GM12878 (cell line): ENCODE measurements around the gene RAMP1. TPM values are rescaled to one million over a fixed set of nuclear protein-coding genes. Genes with fewer than 3 reads are reported as not detected.

Experiments used
- ATAC-seq: fragments of 200-7000 bp; cut with Tn5 transposase; 3 replicates; pipeline ENCODE4 v1.9.1; 2020; ENCODE audit warnings: mild to moderate bottlenecking, moderate library complexity
- BruUV-seq: library from RNA; stranded (reverse); fragments of 400-500 nt; replicated peaks from 2 replicates; lab custom pipeline; 2021; lab: Mats Ljungman, UMichigan
- CTCF ChIA-PET: fragments of 300-600 bp; sonication (Branson Sonifier 250); formaldehyde crosslinking; extraction: SDS; loops from one replicate; lab custom pipeline; 2021; ENCODE audit warnings: inconsistent platforms; lab: Yijun Ruan, JAX
- POLR2A ChIA-PET: fragments of 350-600 bp; formaldehyde crosslinking; extraction: SDS; loops from one replicate; lab custom pipeline; 2021; ENCODE audit warnings: inconsistent platforms; lab: Charles Lee
- RAD21 ChIA-PET: fragments of 300-600 bp; sonication (Branson Sonifier 250); formaldehyde crosslinking; loops from one replicate; lab custom pipeline; 2023; ENCODE audit warnings: antibody characterized with exemption; ENCODE audit not compliant: unreplicated experiment; lab: Charles Lee
- SMC1A ChIA-PET: fragments of 300-600 bp; sonication (Branson Sonifier 250); formaldehyde crosslinking; loops from one replicate; lab custom pipeline; 2023; ENCODE audit not compliant: unreplicated experiment, uncharacterized antibody; lab: Charles Lee
- DNase-seq: peaks from one replicate; pipeline ENCODE4 v3.0.0-alpha.2; 2011; ENCODE audit warnings: low read depth, low spot score
- FAIRE-seq: peaks from 3 replicates; lab custom pipeline; 2011; peaks lifted over from hg19 to GRCh38; lab: Jason Lieb, UNC
- H2AFZ ChIP-seq: 2 replicates; pipeline ENCODE4 v1.6.0; 2011; ENCODE audit warnings: low read depth, low read length, control low read depth; ENCODE audit not compliant: control insufficient read depth
- H3K27ac ChIP-seq: 2 replicates; pipeline ENCODE4 v1.5.1; 2011; ENCODE audit warnings: control low read depth; ENCODE audit not compliant: control insufficient read depth, insufficient read depth
- H3K27me3 ChIP-seq, 2 experiments: replicated peaks in 1 of 2; 2 replicates each; pipeline versions ENCODE4 v1.6.0 to v1.6.1; 2011; ENCODE audit warnings: low read length in 1 of 2; ENCODE audit not compliant: control insufficient read depth in 2 of 2, insufficient read depth in 2 of 2
- H3K36me3 ChIP-seq, 2 experiments: 2 replicates each; pipeline ENCODE4 v1.5.1; 2011; ENCODE audit warnings: low read length in 1 of 2; ENCODE audit not compliant: control insufficient read depth in 2 of 2, insufficient read depth in 2 of 2
- H3K4me1 ChIP-seq: 2 replicates; pipeline ENCODE4 v1.6.1; 2011; ENCODE audit warnings: mild to moderate bottlenecking, low read length, moderate library complexity, mixed read lengths; ENCODE audit not compliant: control insufficient read depth, insufficient read depth
- H3K4me2 ChIP-seq: 2 replicates; pipeline ENCODE4 v1.6.0; 2011; ENCODE audit warnings: control low read depth; ENCODE audit not compliant: control insufficient read depth, insufficient read depth
- H3K4me3 ChIP-seq: fragments of 200-600 bp; sonication (generic); 2 replicates; pipeline ENCODE4 v1.5.1; 2016
- H3K79me2 ChIP-seq: 2 replicates; pipeline ENCODE4 v1.6.0; 2011; ENCODE audit warnings: low read length; ENCODE audit not compliant: control insufficient read depth, insufficient read depth
- H3K9ac ChIP-seq: 2 replicates; pipeline ENCODE4 v1.8.0; 2011; ENCODE audit warnings: low read length, control low read depth, mixed read lengths; ENCODE audit not compliant: control insufficient read depth, insufficient read depth
- H3K9me3 ChIP-seq: replicated peaks from 3 replicates; pipeline ENCODE4 v1.5.1; 2011; ENCODE audit warnings: mild to moderate bottlenecking, low read length; ENCODE audit not compliant: control insufficient read depth, insufficient read depth
- H4K20me1 ChIP-seq: 2 replicates; pipeline ENCODE4 v1.6.0; 2011; ENCODE audit not compliant: control insufficient read depth, insufficient read depth
- CTCF ChIP-seq, 3 experiments: IDR thresholded peaks in 2 of 3; conservative IDR thresholded peaks in 1 of 3; 2 replicates each; pipeline ENCODE4 v1.5.1; 2011; ENCODE audit warnings: low read depth in 3 of 3, low read length in 3 of 3, mild to moderate bottlenecking in 3 of 3, control low read depth in 2 of 3, moderate library complexity in 2 of 3, inconsistent platforms in 1 of 3, mixed read lengths in 1 of 3; ENCODE audit not compliant: control insufficient read depth in 2 of 3, insufficient read depth in 1 of 3; ENCODE audit errors: extremely low read depth in 1 of 3
- FOS ChIP-seq: IDR thresholded peaks from 3 replicates; pipeline ENCODE4 v1.6.1; 2011; ENCODE audit warnings: borderline replicate concordance; ENCODE audit not compliant: insufficient read length; ENCODE audit errors: extremely low read depth
- GATAD2B ChIP-seq: fragments of 450-650 bp; conservative IDR thresholded peaks from 2 replicates; pipeline ENCODE4 v1.6.1; 2017; ENCODE audit warnings: low read depth, mild to moderate bottlenecking, moderate library complexity
- HCFC1 ChIP-seq: fragments of 150-350 bp; IDR thresholded peaks from 2 replicates; pipeline ENCODE4 v1.6.1; 2014; ENCODE audit warnings: low read length
- HDGF ChIP-seq: fragments of 450-650 bp; IDR thresholded peaks from 2 replicates; pipeline ENCODE4 v1.6.1; 2016; ENCODE audit warnings: antibody characterized with exemption
- IKZF2 ChIP-seq, 2 experiments: fragments of 450-650 bp; IDR thresholded peaks; 2 replicates each; pipeline ENCODE4 v1.6.1; 2017; ENCODE audit warnings: mild to moderate bottlenecking in 2 of 2, moderate library complexity in 2 of 2
- LARP7 ChIP-seq: fragments of 450-650 bp; IDR thresholded peaks from 2 replicates; pipeline ENCODE4 v1.6.1; 2017; ENCODE audit warnings: mild to moderate bottlenecking
- RBBP5 ChIP-seq: fragments of 200-600 bp; sonication (generic); conservative IDR thresholded peaks from 2 replicates; pipeline ENCODE4 v1.6.1; 2016
- RCOR1 ChIP-seq: conservative IDR thresholded peaks from 2 replicates; pipeline ENCODE4 v1.6.1; 2012; ENCODE audit warnings: low read depth, low read length, improper control_type of control experiment
- SMAD1 ChIP-seq: fragments of 450-650 bp; IDR thresholded peaks from 2 replicates; pipeline ENCODE4 v1.6.1; 2018; ENCODE audit warnings: mild to moderate bottlenecking, low read depth; ENCODE audit not compliant: partially characterized antibody
- SMARCA5 ChIP-seq: fragments of 450-650 bp; IDR thresholded peaks from 2 replicates; pipeline ENCODE4 v1.6.1; 2017; ENCODE audit warnings: mild to moderate bottlenecking
- SMC3 ChIP-seq: IDR thresholded peaks from 2 replicates; pipeline ENCODE4 v1.6.1; 2011; ENCODE audit warnings: low read length, improper control_type of control experiment, borderline replicate concordance
- TCF3 ChIP-seq: IDR thresholded peaks from 2 replicates; pipeline ENCODE4 v1.6.1; 2012; ENCODE audit warnings: low read depth, mild to moderate bottlenecking, low read length, borderline replicate concordance; ENCODE audit not compliant: insufficient read depth
- YY1 ChIP-seq: IDR thresholded peaks from 2 replicates; pipeline ENCODE4 v1.6.1; 2011; ENCODE audit warnings: low read depth, mild to moderate bottlenecking, low read length
- WGBS: methylation state at CpG from one replicate; pipeline ENCODE4 v1.1.6; 2016; ENCODE audit warnings: low lambda C conversion rate; ENCODE audit not compliant: insufficient replicate concordance, insufficient coverage; ENCODE audit errors: missing lambda C conversion rate; 5-methylcytosine and 5-hydroxymethylcytosine counted together
- in situ Hi-C: fragments of 300-500 bp; cut with MboI; formaldehyde crosslinking; loops from 9 replicates; pipeline ENCODE4 v1.14.3; 2018; ENCODE audit warnings: mixed read lengths
- intact Hi-C: fragments of 100-400 bp; cut with micrococcal nuclease; formaldehyde crosslinking; loops from one replicate; pipeline ENCODE4 v1.14.2; 2022; ENCODE audit not compliant: unreplicated experiment
- polyA plus RNA-seq, 11 experiments: library from polyadenylated mRNA; depleted of rRNA in 4 of 11; unstranded in 6 of 11; stranded (reverse) in 5 of 11; fragments of >200 nt; fragmentation: Nextera tagmentation in 4 of 11; fragmentation: Illumina TruSeq in 1 of 11; extraction: Ambion mirVana in 4 of 11; extraction: Trizol in 1 of 11; gene quantifications; 1 replicate in 1 of 11; 2 replicates in 10 of 11; pipeline versions ENCODE4 v1.2.1 to v1.2.3, GENCODE V29; 2011 to 2016; ENCODE audit warnings: inconsistent platforms in 2 of 11, missing spikeins in 2 of 11, low read depth in 1 of 11
- total RNA-seq, 4 experiments: library from RNA; depleted of rRNA in 3 of 4; stranded (reverse); fragments of >200 nt in 3 of 4; fragmentation: Illumina TruSeq in 1 of 4; extraction: Trizol in 1 of 4; gene quantifications; 2 replicates each; pipeline versions ENCODE4 v1.2.1 to v1.2.3, GENCODE V29; 2013 to 2021
- TF ChIP-seq, protein P1 (sequence below): fragments of 450-650 bp; IDR thresholded peaks from 2 replicates; pipeline ENCODE4 v1.6.1; 2017; ENCODE audit warnings: mild to moderate bottlenecking, moderate library complexity

The RAMP1 gene
- total and polyA plus RNA-seq, 10 of the 15 experiments (the other 5 are each of a cell fraction or from before 2014, with no cell fraction given), result 0.11 to 0.19 (median 0.12) TPM; not detected in 7

DNA sequence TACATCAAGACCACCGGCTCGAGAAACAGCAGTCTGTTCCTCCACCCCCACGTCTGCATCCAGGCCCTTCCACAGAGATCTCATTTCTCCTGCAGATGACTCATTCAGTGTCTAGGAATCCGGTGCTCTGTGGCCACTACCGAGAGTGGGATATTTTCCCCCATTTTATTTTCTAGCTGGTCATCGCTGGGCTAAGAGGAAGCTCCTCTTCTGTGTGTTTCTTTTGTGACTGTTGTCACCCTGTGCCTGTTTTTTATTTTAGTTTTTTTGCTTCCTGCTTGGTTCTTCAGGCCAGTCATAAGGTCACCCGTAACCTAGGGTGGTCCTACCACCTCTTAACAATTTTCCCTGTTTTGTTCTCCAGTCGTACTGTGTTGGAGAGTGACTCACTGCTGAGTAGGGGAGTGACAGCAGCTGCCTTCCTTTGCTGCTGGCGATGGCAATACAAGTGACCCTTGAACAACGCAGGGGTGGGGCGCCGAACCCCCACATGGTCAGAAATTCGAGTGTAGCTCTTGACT lies 6.7 kb downstream of the RAMP1 start:
- H2AFZ ChIP-seq, result no peak overlapping the region
- TF ChIP-seq HDGF, result no peak
- TF ChIP-seq SMARCA5, result no peak
- no peak for TF ChIP-seq HCFC1
- no peak for TF ChIP-seq FOS
- TF ChIP-seq IKZF2 (IDR thresholded peaks at IDR 0.05), result no peak
- no peak for TF ChIP-seq RCOR1
- no peak for TF ChIP-seq TCF3
- no peak for TF ChIP-seq CTCF (IDR thresholded peaks at IDR 0.05 in 2 of 3, conservative IDR thresholded peaks at IDR 0.05 in 1 of 3; ENCODE audit: control insufficient read depth in 2 of 3, extremely low read depth in 1 of 3, insufficient read depth in 1 of 3, low read depth in 3 of 3, low read length in 3 of 3)
- no peak for TF ChIP-seq GATAD2B
- no peak for TF ChIP-seq LARP7
- no peak for TF ChIP-seq YY1
- TF ChIP-seq SMAD1, result no peak
- TF ChIP-seq, protein P1, sequence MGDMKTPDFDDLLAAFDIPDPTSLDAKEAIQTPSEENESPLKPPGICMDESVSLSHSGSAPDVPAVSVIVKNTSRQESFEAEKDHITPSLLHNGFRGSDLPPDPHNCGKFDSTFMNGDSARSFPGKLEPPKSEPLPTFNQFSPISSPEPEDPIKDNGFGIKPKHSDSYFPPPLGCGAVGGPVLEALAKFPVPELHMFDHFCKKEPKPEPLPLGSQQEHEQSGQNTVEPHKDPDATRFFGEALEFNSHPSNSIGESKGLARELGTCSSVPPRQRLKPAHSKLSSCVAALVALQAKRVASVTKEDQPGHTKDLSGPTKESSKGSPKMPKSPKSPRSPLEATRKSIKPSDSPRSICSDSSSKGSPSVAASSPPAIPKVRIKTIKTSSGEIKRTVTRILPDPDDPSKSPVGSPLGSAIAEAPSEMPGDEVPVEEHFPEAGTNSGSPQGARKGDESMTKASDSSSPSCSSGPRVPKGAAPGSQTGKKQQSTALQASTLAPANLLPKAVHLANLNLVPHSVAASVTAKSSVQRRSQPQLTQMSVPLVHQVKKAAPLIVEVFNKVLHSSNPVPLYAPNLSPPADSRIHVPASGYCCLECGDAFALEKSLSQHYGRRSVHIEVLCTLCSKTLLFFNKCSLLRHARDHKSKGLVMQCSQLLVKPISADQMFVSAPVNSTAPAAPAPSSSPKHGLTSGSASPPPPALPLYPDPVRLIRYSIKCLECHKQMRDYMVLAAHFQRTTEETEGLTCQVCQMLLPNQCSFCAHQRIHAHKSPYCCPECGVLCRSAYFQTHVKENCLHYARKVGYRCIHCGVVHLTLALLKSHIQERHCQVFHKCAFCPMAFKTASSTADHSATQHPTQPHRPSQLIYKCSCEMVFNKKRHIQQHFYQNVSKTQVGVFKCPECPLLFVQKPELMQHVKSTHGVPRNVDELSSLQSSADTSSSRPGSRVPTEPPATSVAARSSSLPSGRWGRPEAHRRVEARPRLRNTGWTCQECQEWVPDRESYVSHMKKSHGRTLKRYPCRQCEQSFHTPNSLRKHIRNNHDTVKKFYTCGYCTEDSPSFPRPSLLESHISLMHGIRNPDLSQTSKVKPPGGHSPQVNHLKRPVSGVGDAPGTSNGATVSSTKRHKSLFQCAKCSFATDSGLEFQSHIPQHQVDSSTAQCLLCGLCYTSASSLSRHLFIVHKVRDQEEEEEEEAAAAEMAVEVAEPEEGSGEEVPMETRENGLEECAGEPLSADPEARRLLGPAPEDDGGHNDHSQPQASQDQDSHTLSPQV, result no peak
- no peak for TF ChIP-seq SMC3
- no peak for TF ChIP-seq RBBP5
- FAIRE-seq, result no peak
- no peak overlapping the region for H3K9ac ChIP-seq
- no peaks in the 10 kb centered on the region for H3K9me3 ChIP-seq
- CTCF ChIA-PET, result no interaction called here
- peaks cover 5% of the 10 kb centered on the region; the same call in 1 of the 2 replicates for H3K4me1 ChIP-seq
- POLR2A ChIA-PET, result interaction anchor here (0.5 kb wide), 1 partner anchor 134 kb away, joined by 3 read pairs; no protein-coding TSS in a partner anchor
- H3K4me3 ChIP-seq, result no peak overlapping the region
- WGBS, result 55% methylated on average over 13 of the region's 13 CpGs
- no peaks in the 10 kb centered on the region for H4K20me1 ChIP-seq
- SMC1A ChIA-PET, result interaction anchor here (0.9 kb wide), 1 partner anchor 105 kb away, joined by 3 read pairs; no protein-coding TSS in a partner anchor
- in situ Hi-C loops, result no loop called here
- H3K79me2 ChIP-seq, result no peaks in the 10 kb centered on the region
- BruUV-seq, result no TSS peak
- no peaks in the 10 kb centered on the region for H3K36me3 ChIP-seq
- RAD21 ChIA-PET, result no interaction called here
- no peak overlapping the region for H3K27ac ChIP-seq
- DNase-seq, result no peak
- H3K4me2 ChIP-seq, result no peak overlapping the region
- no peak for ATAC-seq
- H3K27me3 ChIP-seq, result no peaks in the 10 kb centered on the region; a peak in 1 of 4 replicates
- intact Hi-C loops, result no loop called here
